MV-4-11 (cell line): ENCODE results near the gene COX5A.

Experiments
- DNase-seq: peaks from one replicate; lab custom pipeline; 2025; lab: John Stamatoyannopoulos, UW

The COX5A gene

GRCh38 chr15:74937590-74938371 lies at the start of gene COX5A:
TSS of gene COX5A (minus strand) at chr15:74938073. CDS start at chr15:74938014, 59 bp downstream.
- peak; percentile 94 for DNase-seq

DNA sequence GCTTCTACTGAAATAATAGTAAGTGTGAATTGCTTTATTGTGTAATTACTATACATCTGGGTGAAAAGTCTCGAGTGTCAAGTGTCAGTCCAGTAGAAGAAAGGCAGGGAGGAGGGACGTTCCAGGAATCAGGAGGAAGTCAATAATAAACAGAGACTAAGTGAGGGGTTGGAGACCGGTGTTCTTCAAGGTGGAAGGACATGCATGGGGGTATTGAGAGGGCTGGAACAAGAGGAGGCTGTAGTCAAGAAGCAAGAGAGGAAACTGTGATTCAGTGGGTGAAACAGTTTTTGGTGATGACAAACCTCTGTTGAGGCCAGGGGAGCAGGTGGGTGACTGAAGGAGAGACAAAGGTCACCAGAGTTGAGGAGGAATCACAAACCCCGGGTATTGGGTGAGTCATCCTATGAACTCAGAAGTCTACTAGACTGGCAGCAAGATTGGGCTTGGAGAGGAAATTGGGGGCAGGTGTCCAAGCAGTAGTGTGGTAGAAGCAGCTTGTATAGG lies 45.9 kb upstream of the COX5A start:
- peak; percentile 58 for DNase-seq

DNA sequence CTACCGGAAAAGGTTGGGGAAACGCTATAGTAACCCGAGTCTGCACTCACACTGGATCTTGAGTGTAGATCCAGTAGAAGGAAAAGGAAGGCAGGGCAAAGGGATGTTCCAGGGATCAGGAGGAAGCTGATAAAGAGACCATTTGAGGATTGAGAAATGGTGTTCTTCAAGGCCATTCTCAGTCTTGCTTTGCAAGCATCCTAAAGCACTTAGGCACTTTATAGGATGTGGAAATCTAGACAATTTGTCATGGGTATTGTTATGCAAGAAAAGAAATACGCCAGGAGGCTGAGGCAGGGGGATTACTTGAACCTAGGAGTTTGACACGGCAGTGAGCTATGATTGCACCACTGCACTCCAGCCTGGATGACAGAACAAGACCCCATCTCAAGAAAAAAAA lies 44.3 kb upstream of the COX5A start:
- DNase-seq: peak; percentile 80

GRCh38 chr15:74978503-74978902 lies 40.6 kb upstream of the COX5A start:
- DNase-seq: no peak

DNA sequence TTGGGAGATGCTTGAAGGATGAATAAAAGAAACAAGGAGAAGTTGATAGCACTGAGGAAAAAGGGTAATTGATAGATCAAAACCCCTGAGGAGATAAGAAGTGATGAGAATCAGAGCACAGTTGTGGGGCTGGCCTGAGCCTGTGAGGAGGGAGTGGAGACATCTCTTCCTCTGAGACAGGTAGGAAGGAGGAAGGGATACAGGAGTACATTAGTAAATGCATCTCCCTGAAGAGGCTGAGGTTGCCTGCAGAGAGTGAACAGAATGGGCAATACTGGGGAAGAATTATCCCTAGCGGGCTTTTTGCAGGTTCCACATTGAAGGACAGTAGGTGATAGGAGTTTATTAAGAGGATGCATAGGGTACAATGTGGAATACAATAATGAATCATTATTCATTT lies 40.2 kb upstream of the COX5A start:
- DNase-seq: no peak

DNA sequence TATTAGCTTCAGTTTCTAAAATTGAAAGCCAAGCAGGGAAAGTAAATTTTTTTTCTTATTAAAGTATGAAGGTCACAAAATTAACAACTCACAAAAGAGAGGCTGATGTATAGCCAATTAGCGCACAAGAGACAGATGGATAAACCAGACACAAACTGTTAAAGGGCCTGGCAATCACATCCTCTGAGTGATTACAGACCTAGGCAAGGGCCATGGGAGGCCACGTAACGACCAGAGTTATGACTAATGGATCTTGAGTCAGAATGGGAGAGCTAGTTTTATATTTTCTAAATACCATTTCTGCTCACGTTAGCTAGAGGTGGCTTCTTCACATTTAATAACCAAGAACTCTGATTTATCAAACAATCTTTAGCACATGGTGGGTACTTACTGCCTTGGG lies 39.7 kb upstream of the COX5A start:
- no peak for DNase-seq

- DNase-seq: no peak
Observed at GRCh38 chr15:74976159-74976558, 38.3 kb upstream of the COX5A start.

DNA sequence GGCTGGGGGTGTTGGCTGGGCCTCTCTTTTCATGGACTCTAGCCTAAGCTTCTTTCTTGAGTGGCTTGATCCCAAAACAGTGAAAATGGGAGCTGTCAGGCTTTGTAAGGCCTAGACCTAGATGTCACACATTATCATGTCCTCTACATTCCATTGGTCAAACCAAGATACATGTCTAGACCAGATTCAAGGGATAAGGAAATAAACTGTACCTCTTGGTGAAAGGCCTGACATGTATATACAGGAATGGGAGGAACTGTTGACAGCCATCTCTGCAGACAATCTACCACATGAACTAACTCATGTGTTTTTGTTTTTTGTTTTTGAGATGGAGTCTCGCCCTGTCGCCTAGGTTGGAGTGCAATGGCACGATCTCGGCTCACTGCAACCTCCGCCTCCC lies 29.8 kb upstream of the COX5A start:
- DNase-seq: no peak

GRCh38 chr15:74964794-74965193 lies 26.9 kb upstream of the COX5A start:
- no peak for DNase-seq

- DNase-seq: no peak
Observed at GRCh38 chr15:74963213-74963612, 25.3 kb upstream of the COX5A start.

- no peak for DNase-seq
Observed at GRCh38 chr15:74962671-74963070, 24.8 kb upstream of the COX5A start.

- no peak for DNase-seq
Observed at GRCh38 chr15:74962219-74962618, 24.3 kb upstream of the COX5A start.

GRCh38 chr15:74961616-74962015 lies 23.7 kb upstream of the COX5A start:
- DNase-seq: no peak

GRCh38 chr15:74960995-74961588 lies 23.2 kb upstream of the COX5A start:
- DNase-seq: no peak

GRCh38 chr15:74960286-74960685 lies 22.4 kb upstream of the COX5A start:
- DNase-seq: no peak

DNA sequence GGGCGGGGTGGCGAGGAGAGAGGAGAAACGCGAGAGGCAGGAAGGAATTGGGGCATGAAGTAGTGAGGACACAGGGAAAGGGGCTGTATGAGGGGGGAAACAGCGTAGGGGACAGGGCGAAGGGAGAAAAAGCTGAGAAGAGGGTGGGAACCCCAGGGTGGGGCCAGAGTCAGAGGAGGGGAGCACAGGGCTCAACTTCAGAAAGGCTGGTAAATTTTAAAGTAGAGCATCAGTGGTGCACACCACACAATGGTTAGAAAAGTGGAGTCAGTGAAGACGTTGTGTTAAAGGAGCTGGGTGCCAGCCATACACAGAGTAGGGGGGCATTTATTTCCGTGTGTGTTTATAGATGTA lies 21.7 kb upstream of the COX5A start:
- no peak for DNase-seq

DNA sequence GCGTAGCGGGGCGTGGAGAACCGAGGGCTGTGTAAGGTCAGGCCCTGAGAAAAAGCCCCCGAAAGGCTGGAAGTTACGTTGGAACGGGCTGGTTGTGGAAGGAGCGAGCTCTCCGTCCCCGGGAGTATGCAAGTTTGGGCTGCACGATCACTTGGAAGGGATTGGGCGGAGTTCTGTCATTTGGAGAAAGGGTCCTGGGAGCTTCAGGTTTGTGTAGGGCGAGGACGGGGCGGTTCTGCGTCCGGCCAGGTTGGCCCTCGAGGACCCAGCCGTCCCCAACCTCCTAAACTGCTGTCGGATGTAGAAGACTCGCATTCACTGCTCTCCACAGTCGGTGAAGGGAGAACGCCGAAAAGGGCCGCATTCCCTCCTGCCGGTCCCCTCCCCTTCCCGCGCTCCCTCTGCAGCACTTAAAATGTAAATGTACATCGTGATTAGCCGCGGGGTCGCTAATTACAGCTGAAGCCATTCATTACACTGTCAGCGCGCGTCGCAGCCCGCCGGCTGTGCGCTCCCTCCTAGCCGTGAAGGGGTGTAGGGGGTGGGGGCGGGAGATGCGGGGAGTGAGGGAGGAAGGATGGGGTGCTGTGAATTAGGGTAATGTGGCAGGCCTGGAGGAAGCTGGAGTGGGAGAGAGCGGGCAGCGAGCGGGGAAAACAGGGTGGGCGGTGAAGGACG lies 21.2 kb upstream of the COX5A start:
- no peak for DNase-seq

DNA sequence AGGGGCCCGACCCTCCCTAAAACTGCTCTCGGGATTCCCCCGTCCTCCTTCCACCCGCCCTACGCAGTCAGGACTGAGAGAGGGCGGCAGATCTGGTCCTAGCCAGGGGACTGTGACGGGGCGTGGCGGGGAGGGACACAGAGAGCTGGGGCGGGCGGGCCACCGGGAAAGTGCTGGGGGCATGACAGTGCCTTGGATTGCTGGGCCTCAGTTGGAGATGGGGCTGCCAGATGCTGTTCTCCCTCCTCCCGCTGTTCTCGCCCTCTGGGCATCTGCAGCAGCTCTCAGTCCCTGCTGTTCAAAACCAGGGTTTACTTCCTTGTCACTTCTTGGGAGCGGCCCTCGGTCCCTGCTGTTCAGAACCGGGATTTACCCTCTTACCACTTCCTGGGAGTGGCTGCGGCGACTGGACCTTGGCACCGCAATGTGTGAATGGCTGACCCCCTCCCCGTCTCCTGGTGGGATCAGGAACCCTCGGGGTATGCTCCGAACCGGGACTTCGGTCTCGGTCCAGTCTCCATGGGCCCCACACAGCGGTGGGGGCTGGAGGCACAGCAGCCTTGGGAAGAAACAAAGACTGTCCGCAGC lies 20.5 kb upstream of the COX5A start:
- peak; percentile 8 for DNase-seq

DNA sequence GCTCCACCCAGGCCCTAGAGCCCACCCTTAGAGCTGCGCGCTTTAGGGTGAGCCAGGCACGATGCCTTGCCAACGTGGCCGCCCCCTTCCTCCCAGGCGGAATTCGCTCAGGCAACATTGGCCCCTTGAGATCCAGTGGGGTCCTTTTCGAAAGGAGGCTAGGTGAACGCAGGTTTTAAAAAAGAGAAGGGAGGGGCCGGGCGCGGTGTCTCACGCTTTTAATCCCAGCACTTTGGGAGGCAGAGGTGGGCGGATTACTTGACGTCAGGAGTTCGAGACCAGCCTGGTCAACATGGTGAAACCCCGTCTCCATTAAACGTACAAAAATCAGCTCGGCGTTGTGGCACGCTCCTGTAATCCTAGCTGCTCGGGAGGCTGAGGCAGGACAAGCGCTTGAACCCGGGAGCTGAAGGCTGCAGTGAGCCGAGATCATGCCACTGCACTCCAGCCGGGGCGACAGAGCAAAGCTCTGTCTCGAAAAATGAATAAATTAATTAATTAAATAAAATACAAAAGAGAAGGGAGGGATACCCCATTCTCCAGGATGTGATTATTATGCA lies 19.7 kb upstream of the COX5A start:
- DNase-seq: no peak

DNA sequence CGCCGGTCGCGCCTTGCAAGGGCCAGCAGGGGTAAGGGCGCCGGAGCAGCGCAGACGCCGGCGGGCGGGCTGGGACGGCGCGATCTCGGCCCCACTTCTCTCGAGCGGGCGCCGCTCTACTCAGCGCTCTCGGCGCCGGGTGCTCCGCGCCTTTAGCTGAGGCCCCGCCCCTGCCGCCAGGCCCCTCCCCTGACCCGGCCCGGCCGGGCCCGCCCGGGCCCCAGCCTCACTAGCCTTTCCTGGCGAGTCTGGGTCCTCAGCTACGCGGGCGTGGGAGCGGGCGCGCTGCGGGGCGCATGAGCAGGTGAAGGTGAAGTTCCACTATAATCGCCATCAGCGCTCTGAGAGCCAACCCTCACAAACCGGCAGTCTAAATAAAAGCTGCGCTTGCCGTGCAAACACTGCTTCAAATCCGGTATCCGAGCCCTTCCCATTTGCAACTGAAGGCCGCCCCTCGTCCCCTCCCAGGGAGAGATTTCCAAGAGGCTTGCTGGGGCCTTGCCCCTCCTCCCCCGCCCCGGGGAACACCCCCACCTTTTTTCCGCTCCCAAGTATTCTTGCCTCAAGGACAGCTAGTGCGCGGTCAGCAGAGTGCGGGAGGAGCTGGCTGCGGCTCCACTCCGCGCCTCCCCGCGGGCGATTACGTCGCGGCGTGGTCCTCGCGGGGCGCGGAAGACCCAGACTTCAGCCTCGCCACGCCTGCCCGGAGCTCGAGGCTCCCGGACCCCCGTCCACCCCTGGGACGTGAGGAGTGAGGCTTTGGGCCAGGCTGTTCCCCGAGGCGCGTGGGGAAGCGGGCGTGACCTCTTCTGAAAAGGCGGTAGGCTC lies 19.0 kb upstream of the COX5A start, which contains the start of gene RPP25:
TSS of gene RPP25 (minus strand) at position 125 of the 828 bp plus-strand sequence. CDS start 189 bp downstream, outside the sequence.
- peak; percentile 46 for DNase-seq
